ENCODE measurements around the gene ST6GAL1.

- TF ChIP-seq CTCF (conservative IDR thresholded peaks at IDR 0.05; ENCODE audit: low read depth, low read length) (no peak), EZH2 (IDR thresholded peaks at IDR 0.05; ENCODE audit: borderline replicate concordance, low read depth, low read length, poor library complexity, severe bottlenecking) (no peak)
Observed at GRCh38 chr3:187027531-187028278, 97.4 kb downstream of the ST6GAL1 start.

Data from A673 (cell line).